GM21717 (cell line): ENCODE results near the gene PGBD2.
"Not testable (repeated sequence)": the region's sequence is repeated elsewhere in the genome, so short reads cannot be mapped to it uniquely, and the experiment has no call there.

Experiments
- ATAC-seq: cut with Tn5 transposase; IDR thresholded peaks from one replicate; pipeline ENCODE4 v1.9.1; 2021; ENCODE audit warnings: mild to moderate bottlenecking, moderate library complexity; ENCODE audit not compliant: unreplicated experiment

Gene PGBD2

GRCh38 chr1:248906009-248906752, at the start of gene PGBD2:
Gene PGBD2 (plus strand): TSS chr1:248906235. CDS start chr1:248913863, 7,628 bp downstream.
- peak; percentile 94 for ATAC-seq

- no peak for ATAC-seq
Observed at GRCh38 chr1:248857201-248857600, 48.8 kb upstream of the PGBD2 start.

GRCh38 chr1:248857749-248858095, 48.3 kb upstream of the PGBD2 start:
- ATAC-seq: peak; percentile 1

- ATAC-seq: peak; percentile 50
Observed at GRCh38 chr1:248858096-248858890, 47.7 kb upstream of the PGBD2 start.

GRCh38 chr1:248858891-248859889, 46.8 kb upstream of the PGBD2 start, which contains the start of gene ZNF692:
Gene ZNF692 (minus strand): TSS chr1:248859085. CDS start chr1:248858309, 776 bp downstream.
- ATAC-seq: peak; percentile 76

GRCh38 chr1:248860007-248860406, 46.0 kb upstream of the PGBD2 start:
- ATAC-seq: no peak

- ATAC-seq: no peak
Observed at GRCh38 chr1:248861616-248862015, 44.4 kb upstream of the PGBD2 start.

- ATAC-seq: peak; percentile 7
Observed at GRCh38 chr1:248862695-248862997, 43.4 kb upstream of the PGBD2 start.

GRCh38 chr1:248862998-248863881, 42.8 kb upstream of the PGBD2 start:
- ATAC-seq: peak; percentile 69

- no peak for ATAC-seq
Observed at GRCh38 chr1:248871837-248872401, 34.1 kb upstream of the PGBD2 start.

GRCh38 chr1:248872752-248873408, 33.2 kb upstream of the PGBD2 start:
- peak; percentile 61 for ATAC-seq

GRCh38 chr1:248873409-248873992, 32.5 kb upstream of the PGBD2 start:
- peak; percentile 79 for ATAC-seq

- ATAC-seq: peak; percentile 62
Observed at GRCh38 chr1:248873993-248874533, 32.0 kb upstream of the PGBD2 start.

GRCh38 chr1:248881261-248881660, 24.8 kb upstream of the PGBD2 start:
- ATAC-seq: no peak

- ATAC-seq: not testable (repeated sequence)
Observed at GRCh38 chr1:248882427-248882826, 23.6 kb upstream of the PGBD2 start.

GRCh38 chr1:248884632-248885295, 21.3 kb upstream of the PGBD2 start:
- no peak for ATAC-seq

GRCh38 chr1:248885646-248886045, 20.4 kb upstream of the PGBD2 start:
- ATAC-seq: no peak
